NCI-H1092 (cell line): Measurements from ENCODE around the gene TSC22D3.
"Not testable (repeated sequence)": the region's sequence is repeated elsewhere in the genome, so short reads cannot be mapped to it uniquely, and the experiment has no call there.

Source experiments
- DNase-seq: peaks from one replicate; lab custom pipeline; 2025; lab: John Stamatoyannopoulos, UW

TSC22D3 gene

GRCh38 chrX:107775734-107776511, at the start of gene TSC22D3:
Gene TSC22D3, minus strand, starts transcription at chrX:107775787. Its CDS starts 368 bp downstream, at chrX:107775419.
- DNase-seq: peak; percentile 48

GRCh38 chrX:107823456-107823855, 47.9 kb upstream of the TSC22D3 start:
- DNase-seq: no peak

- DNase-seq: no peak
These were observed 47.5 kb upstream of the TSC22D3 start for GRCh38 chrX:107823042-107823441.

GRCh38 chrX:107818900-107819521, 43.4 kb upstream of the TSC22D3 start:
- no peak for DNase-seq

GRCh38 chrX:107810053-107810452, 34.5 kb upstream of the TSC22D3 start:
- DNase-seq: not testable (repeated sequence)

GRCh38 chrX:107805179-107805578, 29.6 kb upstream of the TSC22D3 start:
- no peak for DNase-seq

GRCh38 chrX:107804427-107804826, 28.8 kb upstream of the TSC22D3 start:
- DNase-seq: no peak

GRCh38 chrX:107787827-107788226, 12.2 kb upstream of the TSC22D3 start:
- no peak for DNase-seq

- DNase-seq: no peak
These were observed 4.9 kb upstream of the TSC22D3 start for GRCh38 chrX:107780525-107780924.

- DNase-seq: no peak
These were observed 1.9 kb upstream of the TSC22D3 start, which contains the start of gene NCBP2L for GRCh38 chrX:107777536-107777832. Gene NCBP2L, plus strand, starts transcription at chrX:107777733. Its CDS starts 16,488 bp downstream, at chrX:107794221.

- DNase-seq: peak; percentile 70
These were observed 1.3 kb upstream of the TSC22D3 start for GRCh38 chrX:107776649-107777535.

GRCh38 chrX:107775000-107775733, 420 bp downstream of the TSC22D3 start:
- no peak for DNase-seq

GRCh38 chrX:107773906-107774435, 1.6 kb downstream of the TSC22D3 start:
- DNase-seq: no peak

- no peak for DNase-seq
These were observed 2.4 kb downstream of the TSC22D3 start for GRCh38 chrX:107773206-107773605.

- no peak for DNase-seq
These were observed 5.8 kb downstream of the TSC22D3 start for GRCh38 chrX:107769581-107770317.

GRCh38 chrX:107768051-107768450, 7.5 kb downstream of the TSC22D3 start:
- DNase-seq: no peak

- DNase-seq: no peak
These were observed 9.0 kb downstream of the TSC22D3 start for GRCh38 chrX:107766470-107767150.

- no peak for DNase-seq
These were observed 10.6 kb downstream of the TSC22D3 start for GRCh38 chrX:107764845-107765608.

GRCh38 chrX:107763647-107764046, 11.9 kb downstream of the TSC22D3 start:
- DNase-seq: no peak
